HepG2 (cell line): Measurements from ENCODE around the gene CDA. TPM values are rescaled to one million over a fixed set of nuclear protein-coding genes. Genes with fewer than 3 reads are reported as not detected.
A peak's percentile ranks its signal among the peaks of the same experiment; 100 is the strongest.

Source experiments
- HMGA1 ChIP-seq: sonication (generic); formaldehyde crosslinking; conservative IDR thresholded peaks from 2 replicates; pipeline ENCODE4 v1.4.0; 2020; ENCODE audit warnings: missing genetic modification reagents
- JARID2 ChIP-seq: sonication (generic); formaldehyde crosslinking; IDR thresholded peaks from 2 replicates; pipeline ENCODE4 v1.8.1; 2023; ENCODE audit warnings: missing genetic modification reagents, inconsistent platforms; ENCODE audit not compliant: insufficient replicate concordance
- KIAA2018 ChIP-seq: sonication (generic); formaldehyde crosslinking; IDR thresholded peaks from 2 replicates; pipeline ENCODE4 v1.5.0; 2020; ENCODE audit warnings: mild to moderate bottlenecking, missing genetic modification reagents, borderline replicate concordance
- MED1 ChIP-seq: sonication (generic); formaldehyde crosslinking; IDR thresholded peaks from 2 replicates; pipeline ENCODE4 v1.4.0; 2020; ENCODE audit warnings: missing genetic modification reagents
- NFIC ChIP-seq: IDR thresholded peaks from 2 replicates; pipeline ENCODE4 v1.6.1; 2012; ENCODE audit warnings: mild to moderate bottlenecking, low read length, inconsistent platforms
- REST ChIP-seq, 2 experiments: IDR thresholded peaks; 2 replicates each; pipeline ENCODE4 v1.6.1; 2011 to 2012; ENCODE audit warnings: low read length in 2 of 2, borderline replicate concordance in 1 of 2, low read depth in 1 of 2, mild to moderate bottlenecking in 1 of 2, moderate library complexity in 1 of 2
- ZNF12 ChIP-seq: sonication (generic); formaldehyde crosslinking; IDR thresholded peaks from 2 replicates; pipeline ENCODE4 v1.5.0; 2020; ENCODE audit warnings: missing genetic modification reagents
- ZNF17 ChIP-seq: sonication (generic); formaldehyde crosslinking; IDR thresholded peaks from 2 replicates; pipeline ENCODE4 v1.5.0; 2020; ENCODE audit warnings: mild to moderate bottlenecking, missing genetic modification reagents
- ZNF263 ChIP-seq: sonication (generic); formaldehyde crosslinking; IDR thresholded peaks from 2 replicates; pipeline ENCODE4 v1.4.0; 2020; ENCODE audit warnings: missing genetic modification reagents
- ZNF607 ChIP-seq: sonication (generic); formaldehyde crosslinking; IDR thresholded peaks from 2 replicates; pipeline ENCODE4 v1.5.1; 2020; ENCODE audit warnings: missing genetic modification reagents, mild to moderate bottlenecking, borderline replicate concordance
- polyA plus RNA-seq, 8 experiments: library from polyadenylated mRNA; depleted of rRNA in 3 of 8; stranded (reverse) in 7 of 8; unstranded in 1 of 8; fragments of >200 nt; fragmentation: Illumina TruSeq in 4 of 8; extraction: Trizol in 4 of 8; gene quantifications; 2 replicates each; pipeline versions ENCODE4 v1.2.1 to v1.2.3, GENCODE V29; 2011 to 2016; ENCODE audit warnings: low read depth in 4 of 8, missing spikeins in 1 of 8, mixed read lengths in 1 of 8; ENCODE audit not compliant: insufficient read depth in 1 of 8
- total RNA-seq, 5 experiments: library from RNA; depleted of rRNA; stranded (reverse); fragments of >200 nt; fragmentation: Illumina TruSeq; extraction: Trizol; gene quantifications; 2 replicates each; pipeline ENCODE4 v1.2.3, GENCODE V29; 2016; ENCODE audit warnings: low read depth in 1 of 5
- TF ChIP-seq, protein P1 (sequence below): sonication (generic); formaldehyde crosslinking; IDR thresholded peaks from 2 replicates; pipeline ENCODE4 v1.5.0; 2020; ENCODE audit warnings: mild to moderate bottlenecking, missing genetic modification reagents
- TF ChIP-seq, protein P2 (sequence below): sonication (generic); formaldehyde crosslinking; IDR thresholded peaks from 2 replicates; pipeline ENCODE4 v1.4.0; 2020; ENCODE audit warnings: missing genetic modification reagents

CDA gene
- total and polyA plus RNA-seq, 2 of the 13 experiments (the other 11 are each of a cell fraction or from before 2014, with no cell fraction given): 0.66 to 2.1 TPM

- TF ChIP-seq KIAA2018 (no peak), ZNF12 (CRISPR knock-in tag) (peak; percentile 64; the same call in 1 of the 2 replicates), NFIC (no peak), ZNF263 (CRISPR knock-in tag) (no peak), ZNF607 (CRISPR knock-in tag) (no peak), ZNF17 (CRISPR knock-in tag) (no peak), REST (IDR thresholded peaks at IDR 0.05; ENCODE audit: borderline replicate concordance in 1 of 2, low read depth in 1 of 2, low read length in 2 of 2) (no peak), HMGA1 (CRISPR knock-in tag) (no peak), MED1 (CRISPR knock-in tag) (no peak), JARID2 (CRISPR knock-in tag) (no peak)
- TF ChIP-seq, protein P1, sequence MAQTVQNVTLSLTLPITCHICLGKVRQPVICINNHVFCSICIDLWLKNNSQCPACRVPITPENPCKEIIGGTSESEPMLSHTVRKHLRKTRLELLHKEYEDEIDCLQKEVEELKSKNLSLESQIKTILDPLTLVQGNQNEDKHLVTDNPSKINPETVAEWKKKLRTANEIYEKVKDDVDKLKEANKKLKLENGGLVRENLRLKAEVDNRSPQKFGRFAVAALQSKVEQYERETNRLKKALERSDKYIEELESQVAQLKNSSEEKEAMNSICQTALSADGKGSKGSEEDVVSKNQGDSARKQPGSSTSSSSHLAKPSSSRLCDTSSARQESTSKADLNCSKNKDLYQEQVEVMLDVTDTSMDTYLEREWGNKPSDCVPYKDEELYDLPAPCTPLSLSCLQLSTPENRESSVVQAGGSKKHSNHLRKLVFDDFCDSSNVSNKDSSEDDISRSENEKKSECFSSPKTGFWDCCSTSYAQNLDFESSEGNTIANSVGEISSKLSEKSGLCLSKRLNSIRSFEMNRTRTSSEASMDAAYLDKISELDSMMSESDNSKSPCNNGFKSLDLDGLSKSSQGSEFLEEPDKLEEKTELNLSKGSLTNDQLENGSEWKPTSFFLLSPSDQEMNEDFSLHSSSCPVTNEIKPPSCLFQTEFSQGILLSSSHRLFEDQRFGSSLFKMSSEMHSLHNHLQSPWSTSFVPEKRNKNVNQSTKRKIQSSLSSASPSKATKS (CRISPR knock-in tag): no peak
- TF ChIP-seq, protein P2, sequence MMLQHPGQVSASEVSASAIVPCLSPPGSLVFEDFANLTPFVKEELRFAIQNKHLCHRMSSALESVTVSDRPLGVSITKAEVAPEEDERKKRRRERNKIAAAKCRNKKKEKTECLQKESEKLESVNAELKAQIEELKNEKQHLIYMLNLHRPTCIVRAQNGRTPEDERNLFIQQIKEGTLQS: no peak
Observed at GRCh38 chr1:20603504-20604464, 14.9 kb downstream of the CDA start (continued).
